DOHH2 (cell line): ENCODE results near the gene PLG.

Source experiments
- H3F3A ChIP-seq: fragments of 200-600 bp; sonication (generic), shearing (Covaris generic); 2 replicates; pipeline ENCODE4 v1.6.0; 2016; ENCODE audit warnings: antibody characterized with exemption, mild to moderate bottlenecking; ENCODE audit not compliant: control insufficient read depth, insufficient read depth
- H3K27ac ChIP-seq: fragments of 200-600 bp; sonication (generic); 2 replicates; pipeline ENCODE4 v1.5.1; 2014; ENCODE audit warnings: low read depth, mild to moderate bottlenecking, low read length, moderate library complexity
- H3K27me3 ChIP-seq: fragments of 200-600 bp; sonication (generic); 2 replicates; pipeline ENCODE4 v1.6.1; 2014; ENCODE audit warnings: mild to moderate bottlenecking, low read length, mixed read lengths; ENCODE audit not compliant: control insufficient read depth
- H3K36me3 ChIP-seq: fragments of 200-600 bp; sonication (generic); 2 replicates; pipeline ENCODE4 v1.6.1; 2014; ENCODE audit warnings: mild to moderate bottlenecking, low read length, moderate library complexity, mixed read lengths; ENCODE audit not compliant: control insufficient read depth
- H3K4me1 ChIP-seq: fragments of 200-600 bp; sonication (generic); 2 replicates; pipeline ENCODE4 v1.6.1; 2014; ENCODE audit warnings: mild to moderate bottlenecking, low read length, mixed read lengths; ENCODE audit not compliant: control insufficient read depth
- H3K4me2 ChIP-seq: fragments of 200-600 bp; sonication (generic); 2 replicates; pipeline ENCODE4 v1.6.0; 2014; ENCODE audit warnings: mild to moderate bottlenecking, low read length, moderate library complexity
- H3K4me3 ChIP-seq: fragments of 200-600 bp; sonication (generic); 2 replicates; pipeline ENCODE4 v1.5.1; 2014; ENCODE audit warnings: mild to moderate bottlenecking, low read length, mixed read lengths
- H3K79me2 ChIP-seq: fragments of 200-600 bp; sonication (generic); 2 replicates; pipeline ENCODE4 v1.6.1; 2014; ENCODE audit warnings: mild to moderate bottlenecking, low read length, mixed read lengths; ENCODE audit not compliant: control insufficient read depth
- H3K9me2 ChIP-seq: fragments of 200-600 bp; sonication (generic); replicated peaks from 2 replicates; pipeline ENCODE4 v1.6.1; 2014; ENCODE audit warnings: mild to moderate bottlenecking, low read length, mixed read lengths; ENCODE audit not compliant: control insufficient read depth
- H3K9me3 ChIP-seq: fragments of 200-600 bp; sonication (generic); 2 replicates; pipeline ENCODE4 v1.6.1; 2014; ENCODE audit warnings: antibody characterized with exemption, low read length, mixed read lengths; ENCODE audit not compliant: control insufficient read depth, insufficient read depth
- H4K20me1 ChIP-seq: fragments of 200-600 bp; sonication (generic); 2 replicates; pipeline ENCODE4 v1.6.0; 2014; ENCODE audit warnings: low read depth, mild to moderate bottlenecking, antibody characterized with exemption, low read length, moderate library complexity; ENCODE audit not compliant: control insufficient read depth, insufficient read depth
- CTCF ChIP-seq: fragments of 200-600 bp; sonication (generic); IDR thresholded peaks from one replicate; pipeline ENCODE4 v1.5.1; 2014; ENCODE audit warnings: antibody characterized with exemption, mild to moderate bottlenecking, low read depth, low read length; ENCODE audit not compliant: poor library complexity, severe bottlenecking
- EZH2phosphoT487 ChIP-seq: fragments of 200-600 bp; sonication (generic); IDR thresholded peaks from 2 replicates; pipeline ENCODE4 v1.6.1; 2017; ENCODE audit warnings: borderline replicate concordance, mild to moderate bottlenecking, antibody characterized with exemption, low read length, moderate library complexity, mixed read lengths

Gene PLG

GRCh38 chr6:160756021-160756420, 54.0 kb downstream of the PLG start:
- TF ChIP-seq EZH2phosphoT487 (no peak), CTCF (no peak)
- Histone ChIP-seq H3K4me1 (no peaks in the 10 kb centered on the region), H3K9me2 (no peaks in the 10 kb centered on the region), H3K27me3 (no peaks in the 10 kb centered on the region), H3K27ac (no peak overlapping the region), H3K4me2 (no peak overlapping the region), H3K4me3 (no peak overlapping the region), H3F3A (no peaks in the 10 kb centered on the region), H4K20me1 (no peaks in the 10 kb centered on the region), H3K9me3 (no peaks in the 10 kb centered on the region), H3K36me3 (no peaks in the 10 kb centered on the region), H3K79me2 (no peaks in the 10 kb centered on the region)

- H3F3A ChIP-seq = no peaks in the 10 kb centered on the region
- H3K79me2 ChIP-seq = no peaks in the 10 kb centered on the region
- no peaks in the 10 kb centered on the region for H3K36me3 ChIP-seq
- H3K4me1 ChIP-seq = no peaks in the 10 kb centered on the region
- no peaks in the 10 kb centered on the region for H4K20me1 ChIP-seq
- no peak for TF ChIP-seq CTCF
- TF ChIP-seq EZH2phosphoT487 = no peak
- H3K9me2 ChIP-seq = no peaks in the 10 kb centered on the region
- no peak overlapping the region for H3K4me2 ChIP-seq
- H3K4me3 ChIP-seq = no peak overlapping the region
- no peaks in the 10 kb centered on the region for H3K27me3 ChIP-seq
- no peak overlapping the region for H3K27ac ChIP-seq
- H3K9me3 ChIP-seq = no peaks in the 10 kb centered on the region
These were observed 54.8 kb downstream of the PLG start for GRCh38 chr6:160756871-160757270.

- no peaks in the 10 kb centered on the region for H4K20me1 ChIP-seq
- no peak overlapping the region for H3K27ac ChIP-seq
- H3K27me3 ChIP-seq = no peaks in the 10 kb centered on the region
- no peak overlapping the region for H3K4me2 ChIP-seq
- peaks cover 31% of the 10 kb centered on the region for H3K4me1 ChIP-seq
- TF ChIP-seq EZH2phosphoT487 (no peak), CTCF (no peak)
- H3F3A ChIP-seq = no peaks in the 10 kb centered on the region
- no peaks in the 10 kb centered on the region for H3K9me2 ChIP-seq
- H3K9me3 ChIP-seq = no peaks in the 10 kb centered on the region
- H3K36me3 ChIP-seq = no peaks in the 10 kb centered on the region
- no peaks in the 10 kb centered on the region for H3K79me2 ChIP-seq
- H3K4me3 ChIP-seq = no peak overlapping the region
These were observed 62.8 kb downstream of the PLG start for GRCh38 chr6:160764847-160765246.

GRCh38 chr6:160765412-160765811, 63.4 kb downstream of the PLG start:
- Histone ChIP-seq H3K4me3 (no peak overlapping the region), H3K27me3 (no peaks in the 10 kb centered on the region), H3K4me1 (peaks cover 31% of the 10 kb centered on the region), H4K20me1 (no peaks in the 10 kb centered on the region), H3K9me2 (no peaks in the 10 kb centered on the region), H3K36me3 (no peaks in the 10 kb centered on the region), H3K4me2 (no peak overlapping the region), H3F3A (no peaks in the 10 kb centered on the region), H3K27ac (no peak overlapping the region), H3K79me2 (no peaks in the 10 kb centered on the region), H3K9me3 (no peaks in the 10 kb centered on the region)
- TF ChIP-seq EZH2phosphoT487 (no peak), CTCF (no peak)
